Suprapubic skin (tissue), 4 donors: ENCODE measurements around the gene RNASE9. TPM values are rescaled to one million over a fixed set of nuclear protein-coding genes. Genes with fewer than 3 reads are reported as not detected.
"Not testable (repeated sequence)": the region's sequence is repeated elsewhere in the genome, so short reads cannot be mapped to it uniquely, and the experiment has no call there.

Experiments used
- DNase-seq, 2 donors: peaks; one replicate each; pipeline ENCODE4 v3.0.0-alpha.2; 2019; ENCODE audit warnings: low spot score in 2 of 2
- H3K27ac ChIP-seq: fragments of 200-600 bp; sonication (generic); one replicate; pipeline ENCODE4 v1.5.1; 2019
- H3K27me3 ChIP-seq: fragments of 200-600 bp; sonication (generic); one replicate; pipeline ENCODE4 v1.5.1; 2019
- H3K36me3 ChIP-seq: fragments of 200-600 bp; sonication (generic); one replicate; pipeline ENCODE4 v1.5.1; 2019
- H3K4me1 ChIP-seq: fragments of 200-600 bp; sonication (generic); one replicate; pipeline ENCODE4 v1.5.1; 2019
- H3K4me3 ChIP-seq: fragments of 200-600 bp; sonication (generic); one replicate; pipeline ENCODE4 v1.5.1; 2019; ENCODE audit warnings: mild to moderate bottlenecking
- H3K9me3 ChIP-seq: fragments of 200-600 bp; sonication (generic); one replicate; pipeline ENCODE4 v1.5.1; 2019
- EP300 ChIP-seq: sonication (generic); formaldehyde crosslinking; IDR thresholded peaks from one replicate; pipeline ENCODE4 v1.6.1; 2017; ENCODE audit warnings: antibody characterized with exemption
- POLR2A ChIP-seq, 2 donors: fragments of 450-650 bp; IDR thresholded peaks; one replicate each; pipeline ENCODE4 v1.6.1; 2017; ENCODE audit warnings: antibody characterized with exemption in 2 of 2, mild to moderate bottlenecking in 2 of 2, moderate library complexity in 2 of 2
- POLR2AphosphoS5 ChIP-seq, 3 donors: sonication (generic); formaldehyde crosslinking; IDR thresholded peaks; one replicate each; pipeline ENCODE4 v1.6.1; 2017; ENCODE audit warnings: antibody characterized with exemption in 3 of 3
- WGBS: methylation state at CpG from one replicate; pipeline ENCODE4 v1.1.5; 2018; 5-methylcytosine and 5-hydroxymethylcytosine counted together
- total RNA-seq, 4 donors: library from RNA; depleted of rRNA; stranded (reverse); fragments of >200 nt; gene quantifications; one replicate each; pipeline ENCODE4 v1.1.0, GENCODE V29; 2016
- TF ChIP-seq, protein P1 (sequence below), 2 donors: fragments of 200-600 bp in 1 of 2; fragments of 450-650 bp in 1 of 2; sonication (generic) in 1 of 2; IDR thresholded peaks; one replicate each; pipeline ENCODE4 v1.5.1; 2016 to 2019; ENCODE audit warnings: antibody characterized with exemption in 2 of 2, mild to moderate bottlenecking in 1 of 2, moderate library complexity in 1 of 2

The RNASE9 gene
- total RNA-seq, 4 donors from 2014 or later: not detected

- Histone ChIP-seq H3K4me3 (no peak overlapping the region), H3K27ac (no peak overlapping the region), H3K27me3 (no peaks in the 10 kb centered on the region), H3K9me3 (no peaks in the 10 kb centered on the region), H3K4me1 (no peaks in the 10 kb centered on the region), H3K36me3 (no peaks in the 10 kb centered on the region)
- no peak for TF ChIP-seq POLR2AphosphoS5 (IDR thresholded peaks at IDR 0.05)
- TF ChIP-seq EP300: no peak
- no peak for TF ChIP-seq POLR2A (IDR thresholded peaks at IDR 0.05)
- TF ChIP-seq, protein P1, sequence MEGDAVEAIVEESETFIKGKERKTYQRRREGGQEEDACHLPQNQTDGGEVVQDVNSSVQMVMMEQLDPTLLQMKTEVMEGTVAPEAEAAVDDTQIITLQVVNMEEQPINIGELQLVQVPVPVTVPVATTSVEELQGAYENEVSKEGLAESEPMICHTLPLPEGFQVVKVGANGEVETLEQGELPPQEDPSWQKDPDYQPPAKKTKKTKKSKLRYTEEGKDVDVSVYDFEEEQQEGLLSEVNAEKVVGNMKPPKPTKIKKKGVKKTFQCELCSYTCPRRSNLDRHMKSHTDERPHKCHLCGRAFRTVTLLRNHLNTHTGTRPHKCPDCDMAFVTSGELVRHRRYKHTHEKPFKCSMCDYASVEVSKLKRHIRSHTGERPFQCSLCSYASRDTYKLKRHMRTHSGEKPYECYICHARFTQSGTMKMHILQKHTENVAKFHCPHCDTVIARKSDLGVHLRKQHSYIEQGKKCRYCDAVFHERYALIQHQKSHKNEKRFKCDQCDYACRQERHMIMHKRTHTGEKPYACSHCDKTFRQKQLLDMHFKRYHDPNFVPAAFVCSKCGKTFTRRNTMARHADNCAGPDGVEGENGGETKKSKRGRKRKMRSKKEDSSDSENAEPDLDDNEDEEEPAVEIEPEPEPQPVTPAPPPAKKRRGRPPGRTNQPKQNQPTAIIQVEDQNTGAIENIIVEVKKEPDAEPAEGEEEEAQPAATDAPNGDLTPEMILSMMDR (IDR thresholded peaks at IDR 0.05): no peak
- 64% methylated on average over 7 of the region's 12 CpGs for WGBS
- DNase-seq: no peak
These were observed 40.7 kb upstream of the RNASE9 start for GRCh38 chr14:20601522-20601921.

- WGBS: 70% methylated on average over 1 of the region's 1 CpG
- Histone ChIP-seq H3K9me3 (no peaks in the 10 kb centered on the region), H3K4me3 (no peak overlapping the region), H3K27me3 (peaks cover 3% of the 10 kb centered on the region), H3K27ac (no peak overlapping the region), H3K4me1 (no peaks in the 10 kb centered on the region), H3K36me3 (no peaks in the 10 kb centered on the region)
- DNase-seq: no peak
- no peak for TF ChIP-seq POLR2AphosphoS5 (IDR thresholded peaks at IDR 0.05)
- TF ChIP-seq, protein P1 (IDR thresholded peaks at IDR 0.05): no peak
- TF ChIP-seq EP300: no peak
- no peak for TF ChIP-seq POLR2A (IDR thresholded peaks at IDR 0.05)
These were observed 36.3 kb upstream of the RNASE9 start for GRCh38 chr14:20597108-20597507.

GRCh38 chr14:20595726-20596125 lies 34.9 kb upstream of the RNASE9 start:
- H3K9me3 ChIP-seq, H3K27me3 ChIP-seq, H3K4me1 ChIP-seq, DNase-seq, H3K4me3 ChIP-seq, H3K36me3 ChIP-seq, H3K27ac ChIP-seq: not testable (repeated sequence)
- 88% methylated on average over 3 of the region's 3 CpGs for WGBS

DNA sequence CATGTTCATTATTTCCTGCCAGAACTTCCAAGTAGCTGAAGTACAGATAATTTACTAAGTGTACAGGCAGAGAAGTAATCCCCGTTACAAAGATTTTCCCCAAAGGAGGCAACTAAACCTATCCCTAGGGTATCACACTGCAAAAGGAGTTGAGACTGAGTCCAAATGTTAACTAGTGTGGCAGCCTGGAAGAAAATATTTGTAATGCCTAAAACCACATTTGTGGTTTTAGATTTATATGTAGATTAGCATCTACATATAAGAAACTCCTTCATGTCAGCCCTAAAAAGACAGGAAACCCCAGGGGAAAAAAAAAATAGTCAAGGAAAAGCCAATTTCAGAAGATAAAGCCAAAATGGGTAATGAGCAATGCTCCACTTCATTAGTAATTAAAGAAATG lies 31.7 kb upstream of the RNASE9 start:
- Histone ChIP-seq H3K9me3 (no peaks in the 10 kb centered on the region), H3K4me1 (no peaks in the 10 kb centered on the region), H3K4me3 (no peak overlapping the region), H3K36me3 (no peaks in the 10 kb centered on the region), H3K27ac (no peak overlapping the region), H3K27me3 (peaks cover 11% of the 10 kb centered on the region)
- WGBS: 38% methylated on average over 1 of the region's 1 CpG
- no peak for DNase-seq
- TF ChIP-seq, protein P1 (IDR thresholded peaks at IDR 0.05): no peak
- TF ChIP-seq EP300: no peak
- TF ChIP-seq POLR2A (IDR thresholded peaks at IDR 0.05): no peak
- no peak for TF ChIP-seq POLR2AphosphoS5 (IDR thresholded peaks at IDR 0.05)

DNA sequence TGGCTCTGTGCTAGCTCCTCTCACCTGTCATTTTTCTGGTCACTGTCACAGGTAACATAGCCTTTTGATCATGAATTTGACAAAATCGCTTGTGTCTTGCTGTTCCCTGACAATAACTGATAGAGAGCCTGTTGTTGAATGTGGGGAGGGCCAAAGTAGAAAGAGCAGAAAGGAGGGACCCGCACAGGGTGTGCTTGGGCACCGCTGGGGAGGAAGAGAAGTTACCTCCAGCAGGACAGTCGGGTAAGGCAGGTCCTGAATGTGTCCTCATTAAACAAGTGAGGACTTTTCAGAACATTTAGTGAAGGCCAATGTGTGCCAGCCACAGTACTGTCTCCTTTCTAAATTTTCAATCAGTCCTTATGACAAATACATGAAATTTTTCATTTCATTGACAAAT lies 30.4 kb upstream of the RNASE9 start, which contains the start of gene RNASE12:
TSS of gene RNASE12 (minus strand) at position 142 of the 400 bp plus-strand sequence. CDS start 653 bp downstream, outside the sequence.
- Histone ChIP-seq H3K4me1 (no peaks in the 10 kb centered on the region), H3K36me3 (no peaks in the 10 kb centered on the region), H3K4me3 (no peak within 1 kb of the TSS), H3K27me3 (peaks cover 11% of the 10 kb centered on the region), H3K9me3 (no peaks in the 10 kb centered on the region), H3K27ac (no peak within 1 kb of the TSS)
- no peak for DNase-seq
- WGBS: 87% methylated on average over 4 of the region's 4 CpGs
- TF ChIP-seq, protein P1 (IDR thresholded peaks at IDR 0.05): no peak
- no peak for TF ChIP-seq POLR2AphosphoS5 (IDR thresholded peaks at IDR 0.05)
- no peak for TF ChIP-seq POLR2A (IDR thresholded peaks at IDR 0.05)
- no peak for TF ChIP-seq EP300

- 88% methylated on average over 6 of the region's 6 CpGs for WGBS
- no peak within 1 kb of the TSS for H3K4me3 ChIP-seq
- H3K27ac ChIP-seq: no peak within 1 kb of the TSS
- TF ChIP-seq, protein P1 (IDR thresholded peaks at IDR 0.05): no peak
- TF ChIP-seq EP300 (no peak), POLR2AphosphoS5 (IDR thresholded peaks at IDR 0.05) (no peak), POLR2A (IDR thresholded peaks at IDR 0.05) (no peak)
- DNase-seq: no peak
- H3K9me3 ChIP-seq: no peaks in the 10 kb centered on the region
- peaks cover 8% of the 10 kb centered on the region for H3K27me3 ChIP-seq
- no peaks in the 10 kb centered on the region for H3K4me1 ChIP-seq
- no peaks in the 10 kb centered on the region for H3K36me3 ChIP-seq
These were observed 26.8 kb upstream of the RNASE9 start, which contains the start of gene RNASE11 for GRCh38 chr14:20587489-20588154. RNASE11 (minus strand) TSS chr14:20588001.
